ENCODE measurements around the gene CPPED1.
A peak's percentile ranks its signal among the peaks of the same experiment; 100 is the strongest.
"Not testable (repeated sequence)": the region's sequence is repeated elsewhere in the genome, so short reads cannot be mapped to it uniquely, and the experiment has no call there.

Gene CPPED1

GRCh38 chr16:12801511-12802042 lies 2.1 kb downstream of the CPPED1 start:
- DNase-seq, result peak in 1 of 2 experiments; percentile 41

- DNase-seq, result no peak
These were observed 2.9 kb downstream of the CPPED1 start for GRCh38 chr16:12800817-12801216.

- DNase-seq, result not testable (repeated sequence)
These were observed 3.7 kb downstream of the CPPED1 start for GRCh38 chr16:12799996-12800395.

GRCh38 chr16:12798846-12799245 lies 4.8 kb downstream of the CPPED1 start:
- DNase-seq, result no peak

- DNase-seq, result no peak
These were observed 5.5 kb downstream of the CPPED1 start for GRCh38 chr16:12798171-12798570.

GRCh38 chr16:12796498-12796897 lies 7.2 kb downstream of the CPPED1 start:
- no peak for DNase-seq

- no peak for DNase-seq
These were observed 8.9 kb downstream of the CPPED1 start for GRCh38 chr16:12794486-12795387.

GRCh38 chr16:12793865-12794240 lies 9.8 kb downstream of the CPPED1 start:
- DNase-seq, result no peak

GRCh38 chr16:12793120-12793864 lies 10.4 kb downstream of the CPPED1 start:
- DNase-seq, result no peak

- DNase-seq, result not testable (repeated sequence)
These were observed 11.2 kb downstream of the CPPED1 start for GRCh38 chr16:12792528-12792927.

GRCh38 chr16:12791340-12791739 lies 12.3 kb downstream of the CPPED1 start:
- DNase-seq, result no peak

GRCh38 chr16:12788758-12789157 lies 14.9 kb downstream of the CPPED1 start:
- DNase-seq, result no peak

GRCh38 chr16:12786081-12786480 lies 17.6 kb downstream of the CPPED1 start:
- no peak for DNase-seq

GRCh38 chr16:12784076-12784475 lies 19.6 kb downstream of the CPPED1 start:
- DNase-seq, result no peak

GRCh38 chr16:12781777-12782176 lies 21.9 kb downstream of the CPPED1 start:
- DNase-seq, result peak; percentile 39 to 40

GRCh38 chr16:12780467-12780866 lies 23.2 kb downstream of the CPPED1 start:
- no peak for DNase-seq

- no peak for DNase-seq
These were observed 25.0 kb downstream of the CPPED1 start for GRCh38 chr16:12778726-12779125.

- DNase-seq, result no peak
These were observed 27.9 kb downstream of the CPPED1 start for GRCh38 chr16:12775656-12776236.

- no peak for DNase-seq
These were observed 30.5 kb downstream of the CPPED1 start for GRCh38 chr16:12773221-12773620.

GRCh38 chr16:12771341-12771798 lies 32.3 kb downstream of the CPPED1 start:
- DNase-seq, result no peak

- no peak for DNase-seq
These were observed 34.2 kb downstream of the CPPED1 start for GRCh38 chr16:12769525-12769924.

- DNase-seq, result no peak
These were observed 35.8 kb downstream of the CPPED1 start for GRCh38 chr16:12767897-12768296.

- no peak for DNase-seq
These were observed 36.8 kb downstream of the CPPED1 start for GRCh38 chr16:12766853-12767252.
